Trophoblast cell (in vitro differentiated cells and primary cell): Measurements from ENCODE around the gene STIM1.

ENCODE experiments used
- DNase-seq, 2 donors: peaks; one replicate each; pipeline ENCODE4 v3.0.0-alpha.2; 2016
- H2AFZ ChIP-seq: 2 replicates; pipeline ENCODE4 v1.6.1; 2013; ENCODE audit warnings: low read length, moderate library complexity, mild to moderate bottlenecking; ENCODE audit not compliant: insufficient read depth, poor library complexity
- H2AK5ac ChIP-seq: 2 replicates; pipeline ENCODE4 v1.6.1; 2013; ENCODE audit warnings: mild to moderate bottlenecking, low read length
- H2BK120ac ChIP-seq: 2 replicates; pipeline ENCODE4 v1.6.1; 2013; ENCODE audit warnings: low read length, mild to moderate bottlenecking, moderate library complexity; ENCODE audit not compliant: insufficient read depth, poor library complexity
- H2BK12ac ChIP-seq: 2 replicates; pipeline ENCODE4 v1.6.1; 2013; ENCODE audit warnings: mild to moderate bottlenecking, low read length, moderate library complexity
- H2BK5ac ChIP-seq: 2 replicates; pipeline ENCODE4 v1.6.1; 2013; ENCODE audit warnings: low read length, low read depth, moderate library complexity, mild to moderate bottlenecking; ENCODE audit not compliant: poor library complexity
- H3K14ac ChIP-seq: 2 replicates; pipeline ENCODE4 v1.6.1; 2013; ENCODE audit warnings: mild to moderate bottlenecking, low read length
- H3K18ac ChIP-seq: 2 replicates; pipeline ENCODE4 v1.6.1; 2013; ENCODE audit warnings: mild to moderate bottlenecking, low read length
- H3K23ac ChIP-seq: 2 replicates; pipeline ENCODE4 v1.6.1; 2013; ENCODE audit warnings: low read length
- H3K27ac ChIP-seq: 2 replicates; pipeline ENCODE4 v1.5.1; 2013; ENCODE audit warnings: low read depth, mild to moderate bottlenecking, inconsistent platforms, low read length, moderate library complexity
- H3K27me3 ChIP-seq: 2 replicates; pipeline ENCODE4 v1.6.1; 2013; ENCODE audit warnings: inconsistent platforms, mild to moderate bottlenecking, low read length, moderate library complexity; ENCODE audit not compliant: insufficient read depth
- H3K36me3 ChIP-seq, 2 experiments: 1 replicate in 1 of 2; 2 replicates in 1 of 2; pipeline ENCODE4 v1.6.1; 2013; ENCODE audit warnings: low read length in 2 of 2, mild to moderate bottlenecking in 2 of 2, moderate library complexity in 1 of 2; ENCODE audit not compliant: insufficient read depth in 2 of 2, control insufficient read depth in 1 of 2
- H3K4ac ChIP-seq: 2 replicates; pipeline ENCODE4 v1.6.1; 2013; ENCODE audit warnings: low read depth, mild to moderate bottlenecking, low read length, moderate library complexity
- H3K4me1 ChIP-seq, 2 experiments: 1 replicate in 1 of 2; 2 replicates in 1 of 2; pipeline ENCODE4 v1.6.1; 2013; ENCODE audit warnings: low read length in 2 of 2, mild to moderate bottlenecking in 2 of 2, moderate library complexity in 1 of 2; ENCODE audit not compliant: insufficient read depth in 2 of 2, control insufficient read depth in 1 of 2
- H3K4me2 ChIP-seq: 2 replicates; pipeline ENCODE4 v1.6.1; 2013; ENCODE audit warnings: inconsistent platforms, mild to moderate bottlenecking, low read length, moderate library complexity
- H3K4me3 ChIP-seq: 2 replicates; pipeline ENCODE4 v1.5.1; 2013; ENCODE audit warnings: mild to moderate bottlenecking, low read depth, low read length, inconsistent platforms
- H3K79me1 ChIP-seq: one replicate; pipeline ENCODE4 v1.6.1; 2013; ENCODE audit warnings: low read length
- H3K79me2 ChIP-seq: 2 replicates; pipeline ENCODE4 v1.6.1; 2013; ENCODE audit warnings: low read length, mild to moderate bottlenecking; ENCODE audit not compliant: control insufficient read depth, insufficient read depth, poor library complexity
- H3K9ac ChIP-seq: 2 replicates; pipeline ENCODE4 v1.6.1; 2013; ENCODE audit warnings: mild to moderate bottlenecking, low read length
- H3K9me3 ChIP-seq: 2 replicates; pipeline ENCODE4 v1.6.1; 2013; ENCODE audit warnings: low read depth, mild to moderate bottlenecking, control low read depth, inconsistent platforms, low read length; ENCODE audit not compliant: insufficient read depth
- H4K12ac ChIP-seq: 2 replicates; pipeline ENCODE4 v1.6.1; 2013; ENCODE audit warnings: low read depth, mild to moderate bottlenecking, low read length, moderate library complexity
- H4K8ac ChIP-seq: 2 replicates; pipeline ENCODE4 v1.6.1; 2013; ENCODE audit warnings: low read depth, mild to moderate bottlenecking, low read length, moderate library complexity
- H4K91ac ChIP-seq: one replicate; pipeline ENCODE4 v1.6.1; 2013; ENCODE audit warnings: low read depth, mild to moderate bottlenecking, low read length, moderate library complexity
- WGBS: extraction: QIAGEN DNeasy Blood & Tissue Kit; methylation state at CpG from one replicate; pipeline ENCODE4 v1.1.7; 2013; ENCODE audit warnings: missing lambda C conversion rate; ENCODE audit not compliant: insufficient read length, insufficient coverage; ENCODE audit errors: extremely low coverage; 5-methylcytosine and 5-hydroxymethylcytosine counted together

The STIM1 gene

GRCh38 chr11:3936517-3936916 lies 81.1 kb downstream of the STIM1 start:
- H2AK5ac ChIP-seq = no peak overlapping the region
- H3K27ac ChIP-seq = no peak overlapping the region
- H3K79me2 ChIP-seq = no peaks in the 10 kb centered on the region
- no peak overlapping the region for H3K23ac ChIP-seq
- H4K12ac ChIP-seq = no peak overlapping the region
- no peak overlapping the region for H3K4me2 ChIP-seq
- no peak overlapping the region for H3K4me3 ChIP-seq
- no CpG with 5 or more reads among the region's 1 CpG for WGBS
- no peak overlapping the region for H2AFZ ChIP-seq
- H3K27me3 ChIP-seq = no peaks in the 10 kb centered on the region
- no peak overlapping the region for H3K4ac ChIP-seq
- DNase-seq = no peak
- H3K4me1 ChIP-seq = peaks cover 12 to 15% of the 10 kb centered on the region in 2 experiments
- H3K9me3 ChIP-seq = no peaks in the 10 kb centered on the region
- no peak overlapping the region for H2BK12ac ChIP-seq
- H2BK120ac ChIP-seq = no peak overlapping the region
- H3K9ac ChIP-seq = no peak overlapping the region
- no peak overlapping the region for H3K18ac ChIP-seq
- no peak overlapping the region for H2BK5ac ChIP-seq
- H4K91ac ChIP-seq = no peak overlapping the region
- no peaks in the 10 kb centered on the region for H3K36me3 ChIP-seq
- no peak overlapping the region for H4K8ac ChIP-seq
- H3K79me1 ChIP-seq = peaks cover 1% of the 10 kb centered on the region
- no peak overlapping the region for H3K14ac ChIP-seq

- Histone ChIP-seq H4K8ac (no peak overlapping the region), H3K4me3 (no peak overlapping the region), H2BK12ac (no peak overlapping the region), H3K23ac (no peak overlapping the region), H3K27ac (no peak overlapping the region), H4K91ac (no peak overlapping the region), H3K36me3 (no peaks in the 10 kb centered on the region), H3K4me2 (no peak overlapping the region), H3K79me2 (no peaks in the 10 kb centered on the region), H2AFZ (no peak overlapping the region), H3K9me3 (no peaks in the 10 kb centered on the region), H3K18ac (no peak overlapping the region), H2BK5ac (no peak overlapping the region), H3K27me3 (no peaks in the 10 kb centered on the region), H2AK5ac (no peak overlapping the region), H4K12ac (no peak overlapping the region), H3K4me1 (peaks cover 7 to 11% of the 10 kb centered on the region in 2 experiments), H3K4ac (no peak overlapping the region), H3K14ac (no peak overlapping the region), H2BK120ac (no peak overlapping the region), H3K79me1 (peaks cover 1% of the 10 kb centered on the region), H3K9ac (no peak overlapping the region)
- no peak for DNase-seq
Observed at GRCh38 chr11:3939211-3939610, 83.7 kb downstream of the STIM1 start.

- DNase-seq = no peak
- peaks cover 1% of the 10 kb centered on the region for H3K79me1 ChIP-seq
- no peaks in the 10 kb centered on the region for H3K36me3 ChIP-seq
- H3K27me3 ChIP-seq = no peaks in the 10 kb centered on the region
- no peak overlapping the region for H3K27ac ChIP-seq
- H3K4me3 ChIP-seq = no peak overlapping the region
- no peak overlapping the region for H2BK5ac ChIP-seq
- no peaks in the 10 kb centered on the region for H3K9me3 ChIP-seq
- no peak overlapping the region for H3K18ac ChIP-seq
- no peak overlapping the region for H4K8ac ChIP-seq
- no peak overlapping the region for H3K4ac ChIP-seq
- no peak overlapping the region for H3K4me2 ChIP-seq
- WGBS = no CpG with 5 or more reads among the region's 2 CpGs
- no peak overlapping the region for H3K23ac ChIP-seq
- no peak overlapping the region for H2AFZ ChIP-seq
- no peak overlapping the region for H2BK120ac ChIP-seq
- H2BK12ac ChIP-seq = no peak overlapping the region
- no peak overlapping the region for H3K14ac ChIP-seq
- peaks cover 5 to 10% of the 10 kb centered on the region in 2 experiments for H3K4me1 ChIP-seq
- no peak overlapping the region for H2AK5ac ChIP-seq
- no peak overlapping the region for H4K91ac ChIP-seq
- H3K9ac ChIP-seq = no peak overlapping the region
- no peaks in the 10 kb centered on the region for H3K79me2 ChIP-seq
- H4K12ac ChIP-seq = no peak overlapping the region
Observed at GRCh38 chr11:3939651-3940190, 84.3 kb downstream of the STIM1 start.

- no peak overlapping the region for H2AFZ ChIP-seq
- no CpG with 5 or more reads among the region's 3 CpGs for WGBS
- no peak overlapping the region for H4K8ac ChIP-seq
- peaks cover 1% of the 10 kb centered on the region for H3K79me1 ChIP-seq
- no peaks in the 10 kb centered on the region for H3K79me2 ChIP-seq
- H2BK5ac ChIP-seq = no peak overlapping the region
- no peak for DNase-seq
- H3K4me1 ChIP-seq = peaks cover 2 to 5% of the 10 kb centered on the region in 2 experiments
- no peak overlapping the region for H3K27ac ChIP-seq
- H3K18ac ChIP-seq = peak overlapping the region; percentile 46
- no peak overlapping the region for H2BK120ac ChIP-seq
- no peak overlapping the region for H3K23ac ChIP-seq
- H3K9ac ChIP-seq = no peak overlapping the region
- H4K91ac ChIP-seq = no peak overlapping the region
- no peak overlapping the region for H2BK12ac ChIP-seq
- no peak overlapping the region for H3K14ac ChIP-seq
- no peak overlapping the region for H3K4me3 ChIP-seq
- no peak overlapping the region for H3K4ac ChIP-seq
- H4K12ac ChIP-seq = no peak overlapping the region
- no peak overlapping the region for H2AK5ac ChIP-seq
- H3K4me2 ChIP-seq = no peak overlapping the region
- no peaks in the 10 kb centered on the region for H3K9me3 ChIP-seq
- no peaks in the 10 kb centered on the region for H3K36me3 ChIP-seq
- no peaks in the 10 kb centered on the region for H3K27me3 ChIP-seq
Observed at GRCh38 chr11:3942160-3942955, 86.9 kb downstream of the STIM1 start.
